Endothelial cell of umbilical vein (primary cell): ENCODE results near the gene STAT4. TPM values are rescaled to one million over a fixed set of nuclear protein-coding genes. Genes with fewer than 3 reads are reported as not detected.

ENCODE experiments used
- BruUV-seq: library from RNA; stranded (reverse); fragments of 400-500 nt; replicated peaks from 2 replicates; lab custom pipeline; 2021; lab: Mats Ljungman, UMichigan
- CTCF ChIA-PET: fragments of 300-600, 350-600 bp; sonication (Branson Sonifier 250); formaldehyde crosslinking; loops from one replicate; lab custom pipeline; 2021; ENCODE audit warnings: antibody characterized with exemption, inconsistent platforms; lab: Charles Lee
- POLR2A ChIA-PET: fragments of 300-600, 350-600 bp; sonication (Branson Sonifier 250); formaldehyde crosslinking; loops from one replicate; lab custom pipeline; 2021; ENCODE audit warnings: antibody characterized with exemption, inconsistent platforms; lab: Charles Lee
- DNase-seq: peaks from one replicate; pipeline ENCODE4 v3.0.0-alpha.2; 2011; ENCODE audit warnings: low read depth, low spot score
- FAIRE-seq: peaks from 2 replicates; lab custom pipeline; 2011; peaks lifted over from hg19 to GRCh38; lab: Jason Lieb, UNC
- H2AFZ ChIP-seq: 2 replicates; pipeline ENCODE4 v1.6.0; 2012; ENCODE audit warnings: low read depth, low read length, control low read depth, inconsistent platforms
- H3K27ac ChIP-seq: 2 replicates; pipeline ENCODE4 v1.5.1; 2011; ENCODE audit warnings: low read depth, mild to moderate bottlenecking, control low read depth, low read length, moderate library complexity; ENCODE audit not compliant: insufficient read depth
- H3K27me3 ChIP-seq, 2 experiments: 2 replicates each; pipeline versions ENCODE4 v1.6.0 to v1.6.1; 2011; ENCODE audit warnings: low read length in 2 of 2, mixed read lengths in 1 of 2; ENCODE audit not compliant: control insufficient read depth in 2 of 2, insufficient read depth in 2 of 2
- H3K36me3 ChIP-seq, 2 experiments: 2 replicates in 1 of 2; 3 replicates in 1 of 2; pipeline ENCODE4 v1.5.1; 2011; ENCODE audit warnings: low read length in 2 of 2, mild to moderate bottlenecking in 1 of 2, moderate library complexity in 1 of 2; ENCODE audit not compliant: control insufficient read depth in 2 of 2, insufficient read depth in 2 of 2; ENCODE audit errors: extremely low read depth in 1 of 2
- H3K4me1 ChIP-seq: 3 replicates; pipeline ENCODE4 v1.5.1; 2011; ENCODE audit warnings: mild to moderate bottlenecking, low read length; ENCODE audit not compliant: control insufficient read depth, insufficient read depth; ENCODE audit errors: extremely low read depth
- H3K4me2 ChIP-seq: 2 replicates; pipeline ENCODE4 v1.6.1; 2011; ENCODE audit warnings: low read length, control low read depth, mixed read lengths; ENCODE audit not compliant: insufficient read depth
- H3K4me3 ChIP-seq, 3 experiments: fragments of 200-600 bp in 1 of 3; sonication (generic), shearing (Covaris generic) in 1 of 3; replicated peaks in 1 of 3; 2 replicates each; pipeline ENCODE4 v1.5.1; 2011 to 2016; ENCODE audit warnings: control low read depth in 3 of 3, low read length in 3 of 3, mild to moderate bottlenecking in 2 of 3, inconsistent platforms in 1 of 3, low read depth in 1 of 3, moderate library complexity in 1 of 3; ENCODE audit not compliant: insufficient read depth in 1 of 3
- H3K79me2 ChIP-seq: 2 replicates; pipeline ENCODE4 v1.6.0; 2012; ENCODE audit warnings: low read length, inconsistent platforms; ENCODE audit not compliant: control insufficient read depth, insufficient read depth
- H3K9ac ChIP-seq: replicated peaks from 2 replicates; pipeline ENCODE3; 2011; ENCODE audit warnings: low read length, control low read depth; ENCODE audit not compliant: insufficient read depth; ENCODE audit errors: extremely low read depth
- H3K9me1 ChIP-seq: replicated peaks from 3 replicates; pipeline ENCODE4 v1.6.0; 2011; ENCODE audit warnings: mild to moderate bottlenecking, low read length; ENCODE audit not compliant: control insufficient read depth, insufficient read depth; ENCODE audit errors: extremely low read depth
- H3K9me3 ChIP-seq: replicated peaks from 2 replicates; pipeline ENCODE4 v1.5.1; 2012; ENCODE audit warnings: low read length, inconsistent platforms; ENCODE audit not compliant: control insufficient read depth, insufficient read depth
- H4K20me1 ChIP-seq: replicated peaks from 2 replicates; pipeline ENCODE3; 2011; ENCODE audit warnings: mild to moderate bottlenecking, low read length; ENCODE audit not compliant: control insufficient read depth, insufficient read depth; ENCODE audit errors: extremely low read depth
- EZH2 ChIP-seq: IDR thresholded peaks from 2 replicates; pipeline ENCODE4 v1.6.1; 2012; ENCODE audit warnings: borderline replicate concordance, low read depth, mild to moderate bottlenecking, moderate library complexity, low read length, inconsistent platforms; ENCODE audit not compliant: severe bottlenecking
- FOS ChIP-seq: IDR thresholded peaks from 2 replicates; pipeline ENCODE4 v1.6.1; 2011; ENCODE audit warnings: mild to moderate bottlenecking, low read length, moderate library complexity, borderline replicate concordance; ENCODE audit not compliant: insufficient read depth
- GATA2 ChIP-seq: IDR thresholded peaks from 2 replicates; pipeline ENCODE4 v1.7.0; 2011; ENCODE audit warnings: low read depth, mild to moderate bottlenecking, moderate library complexity, mixed read lengths, low read length; ENCODE audit not compliant: insufficient read length, insufficient read depth
- JUN ChIP-seq: IDR thresholded peaks from 2 replicates; pipeline ENCODE4 v1.6.1; 2011; ENCODE audit warnings: borderline replicate concordance, low read depth; ENCODE audit not compliant: insufficient read length, insufficient read depth
- MYC ChIP-seq: IDR thresholded peaks from one replicate; pipeline ENCODE4 v1.6.1; 2011; ENCODE audit warnings: mild to moderate bottlenecking, low read depth, low read length
- POLR2A ChIP-seq: IDR thresholded peaks from 2 replicates; pipeline ENCODE4 v1.6.1; 2012; ENCODE audit warnings: low read depth, mild to moderate bottlenecking, control low read depth, low read length
- POLR2AphosphoS5 ChIP-seq: IDR thresholded peaks from 2 replicates; pipeline ENCODE4 v1.6.1; 2012; ENCODE audit warnings: low read depth, mild to moderate bottlenecking, control low read depth, low read length, moderate library complexity; ENCODE audit not compliant: insufficient read depth
- dilution Hi-C: fragments of 300-500 bp; cut with MboI; formaldehyde crosslinking; loops from one replicate; pipeline ENCODE4 v1.15.0; 2019; ENCODE audit warnings: low sequenced_read_pairs; ENCODE audit not compliant: extremely low pct_ligation_motif_present
- intact Hi-C: fragments of 100-400 bp; cut with micrococcal nuclease; formaldehyde crosslinking; loops from one replicate; pipeline ENCODE4 v1.10.0; 2022
- polyA plus RNA-seq, 4 experiments: library from polyadenylated mRNA; depleted of rRNA in 3 of 4; stranded (reverse) in 3 of 4; unstranded in 1 of 4; fragments of >200 nt; gene quantifications; 2 replicates each; pipeline versions ENCODE4 v1.2.1 to v1.2.3, GENCODE V29; 2011 to 2012; ENCODE audit warnings: missing spikeins in 1 of 4
- total RNA-seq: library from RNA; stranded (reverse); gene quantifications from 2 replicates; pipeline ENCODE4 v1.2.3, GENCODE V29; 2021
- TF ChIP-seq, protein P1 (sequence below), 2 donors: IDR thresholded peaks; 1 replicate in 1 of 2; 2 replicates in 1 of 2; pipeline ENCODE4 v1.5.1; 2011; ENCODE audit warnings: low read length in 2 of 2, mild to moderate bottlenecking in 2 of 2, moderate library complexity in 2 of 2, control low read depth in 1 of 2, inconsistent platforms in 1 of 2, low read depth in 1 of 2; ENCODE audit not compliant: insufficient read depth in 1 of 2; ENCODE audit errors: extremely low read depth in 1 of 2
- TF ChIP-seq, protein P2 (sequence below): IDR thresholded peaks from 2 replicates; pipeline ENCODE4 v1.6.1; 2011; ENCODE audit not compliant: insufficient read depth, insufficient read length

The STAT4 gene
- total and polyA plus RNA-seq, 2 donors (not counting 3 experiments of a cell fraction or from before 2014, with no cell fraction given) = 0.46 to 1.2 TPM

DNA sequence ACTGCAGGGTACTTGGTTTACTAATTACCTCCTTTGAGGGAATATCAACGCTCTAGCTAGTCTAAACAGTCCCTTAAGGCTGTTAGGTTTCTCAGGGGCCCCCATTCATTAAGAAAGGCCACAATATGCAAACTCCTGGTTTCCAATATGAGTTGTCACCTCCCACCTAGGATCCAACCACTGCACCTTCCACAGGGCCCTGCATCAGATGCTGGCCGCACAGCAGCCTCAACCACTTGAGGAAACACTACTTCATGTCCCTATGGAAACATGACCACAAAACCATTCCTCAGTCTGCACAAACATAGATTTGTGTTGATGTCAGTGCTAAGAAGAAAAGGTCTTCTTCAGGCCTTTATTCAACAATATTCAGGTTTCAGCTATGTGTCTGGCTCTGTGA, 40.9 kb downstream of the STAT4 start:
- Histone ChIP-seq H3K4me3 (no peak overlapping the region), H3K79me2 (no peaks in the 10 kb centered on the region), H3K9me1 (no peaks in the 10 kb centered on the region), H3K4me1 (no peaks in the 10 kb centered on the region), H2AFZ (no peak overlapping the region), H3K4me2 (no peak overlapping the region), H3K27me3 (peaks cover 0 to 3% of the 10 kb centered on the region in 2 experiments), H3K9me3 (no peaks in the 10 kb centered on the region), H3K9ac (no peak overlapping the region), H4K20me1 (no peaks in the 10 kb centered on the region), H3K36me3 (no peaks in the 10 kb centered on the region), H3K27ac (no peak overlapping the region)
- intact Hi-C loops = no loop called here
- no TSS peak for BruUV-seq
- DNase-seq (no peak), FAIRE-seq (no peak)
- TF ChIP-seq POLR2AphosphoS5 (no peak), POLR2A (no peak), FOS (no peak), JUN (no peak), MYC (no peak), GATA2 (no peak), EZH2 (no peak)
- TF ChIP-seq, protein P1, sequence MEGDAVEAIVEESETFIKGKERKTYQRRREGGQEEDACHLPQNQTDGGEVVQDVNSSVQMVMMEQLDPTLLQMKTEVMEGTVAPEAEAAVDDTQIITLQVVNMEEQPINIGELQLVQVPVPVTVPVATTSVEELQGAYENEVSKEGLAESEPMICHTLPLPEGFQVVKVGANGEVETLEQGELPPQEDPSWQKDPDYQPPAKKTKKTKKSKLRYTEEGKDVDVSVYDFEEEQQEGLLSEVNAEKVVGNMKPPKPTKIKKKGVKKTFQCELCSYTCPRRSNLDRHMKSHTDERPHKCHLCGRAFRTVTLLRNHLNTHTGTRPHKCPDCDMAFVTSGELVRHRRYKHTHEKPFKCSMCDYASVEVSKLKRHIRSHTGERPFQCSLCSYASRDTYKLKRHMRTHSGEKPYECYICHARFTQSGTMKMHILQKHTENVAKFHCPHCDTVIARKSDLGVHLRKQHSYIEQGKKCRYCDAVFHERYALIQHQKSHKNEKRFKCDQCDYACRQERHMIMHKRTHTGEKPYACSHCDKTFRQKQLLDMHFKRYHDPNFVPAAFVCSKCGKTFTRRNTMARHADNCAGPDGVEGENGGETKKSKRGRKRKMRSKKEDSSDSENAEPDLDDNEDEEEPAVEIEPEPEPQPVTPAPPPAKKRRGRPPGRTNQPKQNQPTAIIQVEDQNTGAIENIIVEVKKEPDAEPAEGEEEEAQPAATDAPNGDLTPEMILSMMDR (IDR thresholded peaks at IDR 0.05; ENCODE audit: extremely low read depth in 1 of 2, insufficient read depth in 1 of 2, low read depth in 1 of 2, low read length in 2 of 2) = no peak
- TF ChIP-seq, protein P2, sequence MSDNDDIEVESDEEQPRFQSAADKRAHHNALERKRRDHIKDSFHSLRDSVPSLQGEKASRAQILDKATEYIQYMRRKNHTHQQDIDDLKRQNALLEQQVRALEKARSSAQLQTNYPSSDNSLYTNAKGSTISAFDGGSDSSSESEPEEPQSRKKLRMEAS = no peak
- dilution Hi-C loops = no loop called here
- ChIA-PET POLR2A (no interaction called here), CTCF (interaction anchor here (0.9 kb wide), 1 partner anchor 58 kb away, joined by 4 read pairs; no protein-coding TSS in a partner anchor)
